ENCODE data around the gene KRTAP10-12. TPM values are rescaled to one million over a fixed set of nuclear protein-coding genes. Genes with fewer than 3 reads are reported as not detected.

KRTAP10-12 gene
- total RNA-seq, 1 experiment from 2014 or later, result not detected

GRCh38 chr21:44740742-44741141 lies 43.8 kb downstream of the KRTAP10-12 start:
- Histone ChIP-seq H3K79me2 (ENCODE audit: insufficient read depth, low read length) (no peaks in the 10 kb centered on the region), H4K20me1 (ENCODE audit: insufficient read depth) (no peaks in the 10 kb centered on the region), H2AFZ (ENCODE audit: low read depth, low read length, poor library complexity, severe bottlenecking) (no peak overlapping the region), H3K36me3 (ENCODE audit: control insufficient read depth in 1 of 2, insufficient read depth in 2 of 2, low read length in 2 of 2) (no peaks in the 10 kb centered on the region), H3K4me1 (ENCODE audit: control insufficient read depth in 1 of 2, insufficient read depth in 2 of 2, low read length in 2 of 2) (no peaks in the 10 kb centered on the region), H3K27ac (ENCODE audit: low read depth, low read length) (no peak overlapping the region), H3K4me3 (replicated peaks in 1 of 2; ENCODE audit: low read depth in 1 of 2, low read length in 2 of 2) (no peak overlapping the region), H3K27me3 (ENCODE audit: insufficient read depth, low read length) (no peaks in the 10 kb centered on the region), H3K4me2 (ENCODE audit: low read length) (no peak overlapping the region), H3K9me2 (ENCODE audit: insufficient read depth) (no peaks in the 10 kb centered on the region), H3K9ac (ENCODE audit: low read length) (no peak overlapping the region), H3K9me3 (ENCODE audit: control insufficient read depth in 1 of 2, insufficient read depth in 1 of 2, low read depth in 1 of 2, low read length in 2 of 2) (no peaks in the 10 kb centered on the region)
- TF ChIP-seq FOSL1 (IDR thresholded peaks at IDR 0.05; ENCODE audit: low read depth) (no peak), SIN3A (IDR thresholded peaks at IDR 0.05; ENCODE audit: low read depth) (no peak), REST (IDR thresholded peaks at IDR 0.05; ENCODE audit: low read depth) (no peak), ZFX (IDR thresholded peaks at IDR 0.05) (no peak), EGR1 (IDR thresholded peaks at IDR 0.05; ENCODE audit: low read depth) (no peak), SRF (IDR thresholded peaks at IDR 0.05; ENCODE audit: low read depth) (no peak), EZH2phosphoT487 (IDR thresholded peaks at IDR 0.05; ENCODE audit: borderline replicate concordance) (no peak), EZH2 (IDR thresholded peaks at IDR 0.05) (no peak), SP1 (IDR thresholded peaks at IDR 0.05; ENCODE audit: low read depth) (no peak), JUND (IDR thresholded peaks at IDR 0.05) (no peak), POLR2A (IDR thresholded peaks at IDR 0.05; ENCODE audit: borderline replicate concordance, extremely low read depth, insufficient read depth, insufficient read length) (no peak), ZNF274 (IDR thresholded peaks at IDR 0.05; ENCODE audit: low read depth, low read length) (no peak)
- intact Hi-C loops (cut with micrococcal nuclease), result no loop called here
- POLR2A ChIA-PET, result no interaction called here
- BruUV-seq (replicated peaks), result no TSS peak
- DNase-seq (ENCODE audit: low read depth, low spot score) (no peak), ATAC-seq (no peak)
- CTCF ChIA-PET, result interaction anchor here (3.0 kb wide), 1 partner anchor 230 kb away, joined by 38 read pairs; no protein-coding TSS in a partner anchor
- RAD21 ChIA-PET (ENCODE audit: low non-redundant PET in 1 of 2, low total read pairs in 2 of 2, uncharacterized antibody in 2 of 2, unreplicated experiment in 2 of 2), result no interaction called here
